ENCODE results near the gene SPPL3.

GRCh38 chr12:120755269-120755668 is 148.9 kb downstream of the SPPL3 start:
- TF ChIP-seq CTCF (conservative IDR thresholded peaks at IDR 0.05 in 1 of 2, IDR thresholded peaks at IDR 0.05 in 1 of 2; ENCODE audit: extremely low read depth in 1 of 2, insufficient read depth in 1 of 2, low read depth in 1 of 2, low read length in 2 of 2) (no peak), EZH2 (IDR thresholded peaks at IDR 0.05; ENCODE audit: borderline replicate concordance, low read length) (no peak)

Data from mammary epithelial cell (primary cell).